ENCODE measurements around the gene BDKRB2.

DNA sequence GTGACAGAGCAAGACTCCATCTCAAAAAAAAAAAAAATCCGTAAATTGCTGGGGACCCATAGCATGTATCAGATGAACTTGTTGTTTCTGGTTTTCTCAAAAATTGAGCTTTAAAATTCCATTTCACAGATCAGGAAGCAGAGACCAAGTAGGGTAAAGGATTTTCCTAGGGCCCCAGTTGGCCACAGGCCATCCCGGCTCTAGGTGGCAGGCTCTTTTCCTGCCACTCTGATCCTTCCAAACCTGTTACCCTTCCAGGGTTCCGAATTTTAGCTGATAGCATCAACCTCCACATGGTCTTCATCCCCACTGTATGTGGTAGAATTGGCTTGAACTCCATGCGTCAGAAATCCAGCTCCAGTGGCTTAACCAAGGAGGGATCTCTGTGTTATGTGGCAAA is 36.1 kb upstream of the BDKRB2 start:
- TF ChIP-seq, protein P1, sequence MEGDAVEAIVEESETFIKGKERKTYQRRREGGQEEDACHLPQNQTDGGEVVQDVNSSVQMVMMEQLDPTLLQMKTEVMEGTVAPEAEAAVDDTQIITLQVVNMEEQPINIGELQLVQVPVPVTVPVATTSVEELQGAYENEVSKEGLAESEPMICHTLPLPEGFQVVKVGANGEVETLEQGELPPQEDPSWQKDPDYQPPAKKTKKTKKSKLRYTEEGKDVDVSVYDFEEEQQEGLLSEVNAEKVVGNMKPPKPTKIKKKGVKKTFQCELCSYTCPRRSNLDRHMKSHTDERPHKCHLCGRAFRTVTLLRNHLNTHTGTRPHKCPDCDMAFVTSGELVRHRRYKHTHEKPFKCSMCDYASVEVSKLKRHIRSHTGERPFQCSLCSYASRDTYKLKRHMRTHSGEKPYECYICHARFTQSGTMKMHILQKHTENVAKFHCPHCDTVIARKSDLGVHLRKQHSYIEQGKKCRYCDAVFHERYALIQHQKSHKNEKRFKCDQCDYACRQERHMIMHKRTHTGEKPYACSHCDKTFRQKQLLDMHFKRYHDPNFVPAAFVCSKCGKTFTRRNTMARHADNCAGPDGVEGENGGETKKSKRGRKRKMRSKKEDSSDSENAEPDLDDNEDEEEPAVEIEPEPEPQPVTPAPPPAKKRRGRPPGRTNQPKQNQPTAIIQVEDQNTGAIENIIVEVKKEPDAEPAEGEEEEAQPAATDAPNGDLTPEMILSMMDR (IDR thresholded peaks at IDR 0.05): no peak
- no peak for TF ChIP-seq POLR2AphosphoS5 (IDR thresholded peaks at IDR 0.05)
- no peak for TF ChIP-seq POLR2A (IDR thresholded peaks at IDR 0.05)
